PC-3 (cell line): ENCODE results near the gene METTL9. TPM values are rescaled to one million over a fixed set of nuclear protein-coding genes. Genes with fewer than 3 reads are reported as not detected.
"Not testable (repeated sequence)": the region's sequence is repeated elsewhere in the genome, so short reads cannot be mapped to it uniquely, and the experiment has no call there.

Experiments used
- ATAC-seq: fragments of 200-7000 bp; cut with Tn5 transposase; 2 replicates; pipeline ENCODE4 v1.9.1; 2020; ENCODE audit warnings: mild to moderate bottlenecking, moderate library complexity
- BruUV-seq: library from RNA; stranded (reverse); fragments of 400-500 nt; replicated peaks from 2 replicates; lab custom pipeline; 2021; lab: Mats Ljungman, UMichigan
- CTCF ChIA-PET: fragments of 300-600 bp; sonication (Branson Sonifier 250); formaldehyde crosslinking; loops from one replicate; lab custom pipeline; 2022; ENCODE audit warnings: antibody characterized with exemption; lab: Charles Lee
- POLR2A ChIA-PET: fragments of 300-600 bp; sonication (Branson Sonifier 250); formaldehyde crosslinking; loops from one replicate; lab custom pipeline; 2022; ENCODE audit warnings: antibody characterized with exemption; ENCODE audit not compliant: unreplicated experiment; lab: Charles Lee
- DNase-seq: peaks from one replicate; pipeline ENCODE4 v3.0.0-alpha.2; 2015
- H2AFZ ChIP-seq: fragments of 300-600 bp; sonication (generic); 2 replicates; pipeline ENCODE4 v1.6.0; 2016; ENCODE audit warnings: antibody characterized with exemption, low read length
- H3F3A ChIP-seq: fragments of 300-600 bp; sonication (generic); one replicate; pipeline ENCODE4 v1.6.0; 2017; ENCODE audit warnings: antibody characterized with exemption, low read length, control low read depth, mild to moderate bottlenecking; ENCODE audit not compliant: unreplicated experiment
- H3K27ac ChIP-seq: fragments of 300-600 bp; sonication (generic); 2 replicates; pipeline ENCODE4 v1.5.1; 2016; ENCODE audit warnings: mild to moderate bottlenecking, low read length
- H3K27me3 ChIP-seq: fragments of 300-600 bp; sonication (generic); 2 replicates; pipeline ENCODE4 v1.6.1; 2016; ENCODE audit warnings: low read length, mixed read lengths
- H3K36me3 ChIP-seq: fragments of 300-600 bp; sonication (generic); 2 replicates; pipeline ENCODE4 v1.6.1; 2016; ENCODE audit warnings: low read depth, mixed run types, low read length, mixed read lengths
- H3K4me1 ChIP-seq: fragments of 300-600 bp; sonication (generic); 2 replicates; pipeline ENCODE4 v1.5.1; 2016; ENCODE audit warnings: low read length; ENCODE audit not compliant: insufficient read depth
- H3K4me2 ChIP-seq: fragments of 300-600 bp; sonication (generic); 2 replicates; pipeline ENCODE4 v1.6.0; 2016; ENCODE audit warnings: low read length
- H3K4me3 ChIP-seq: fragments of 300-600 bp; sonication (generic); 2 replicates; pipeline ENCODE4 v1.5.1; 2016; ENCODE audit warnings: mild to moderate bottlenecking, low read length, mixed read lengths
- H3K79me2 ChIP-seq: fragments of 300-600 bp; sonication (generic); 2 replicates; pipeline ENCODE4 v1.6.1; 2017; ENCODE audit warnings: low read length, mixed read lengths
- H3K9ac ChIP-seq: fragments of 300-600 bp; sonication (generic); 2 replicates; pipeline ENCODE4 v1.6.0; 2016; ENCODE audit warnings: mild to moderate bottlenecking, low read length
- H3K9me2 ChIP-seq: fragments of 300-600 bp; sonication (generic); replicated peaks from 2 replicates; pipeline ENCODE4 v1.6.1; 2016; ENCODE audit warnings: mixed run types, low read length, mixed read lengths
- H3K9me3 ChIP-seq: fragments of 300-600 bp; sonication (generic); 2 replicates; pipeline ENCODE4 v1.6.1; 2016; ENCODE audit warnings: low read length, mixed read lengths
- H4K20me1 ChIP-seq: fragments of 300-600 bp; sonication (generic); 2 replicates; pipeline ENCODE4 v1.6.1; 2016; ENCODE audit warnings: low read length, mixed read lengths
- EZH2 ChIP-seq: fragments of 300-600 bp; sonication (generic); IDR thresholded peaks from one replicate; pipeline ENCODE4 v1.6.1; 2017; ENCODE audit warnings: antibody characterized with exemption, mild to moderate bottlenecking, low read length; ENCODE audit not compliant: unreplicated experiment
- EZH2phosphoT487 ChIP-seq: fragments of 300-600 bp; sonication (generic); IDR thresholded peaks from 2 replicates; pipeline ENCODE4 v1.6.1; 2018; ENCODE audit warnings: mild to moderate bottlenecking, antibody characterized with exemption, low read length, borderline replicate concordance
- intact Hi-C: fragments of 100-400 bp; cut with micrococcal nuclease; formaldehyde crosslinking; loops from 2 replicates; pipeline ENCODE4 v1.9.0; 2023
- total RNA-seq: library from RNA; depleted of rRNA; stranded (reverse); fragments of >200 nt; gene quantifications from 2 replicates; pipeline ENCODE4 v1.2.3, GENCODE V29; 2014
- TF ChIP-seq, protein P1 (sequence below): fragments of 300-600 bp; sonication (generic); conservative IDR thresholded peaks from 2 replicates; pipeline ENCODE4 v1.5.1; 2017; ENCODE audit warnings: antibody characterized with exemption, low read depth, mild to moderate bottlenecking, low read length

Gene METTL9
- total RNA-seq, 1 experiment from 2014 or later = 133 TPM

- ATAC-seq (no peak), DNase-seq (no peak)
- Histone ChIP-seq H3F3A (no peaks in the 10 kb centered on the region), H3K9ac (no peak overlapping the region), H3K36me3 (no peaks in the 10 kb centered on the region), H4K20me1 (no peaks in the 10 kb centered on the region), H3K4me2 (no peak overlapping the region), H3K9me3 (no peaks in the 10 kb centered on the region), H3K4me3 (no peak overlapping the region), H3K27me3 (no peaks in the 10 kb centered on the region), H3K27ac (no peak overlapping the region), H3K4me1 (no peaks in the 10 kb centered on the region), H2AFZ (no peak overlapping the region), H3K9me2 (no peaks in the 10 kb centered on the region), H3K79me2 (no peaks in the 10 kb centered on the region)
- TF ChIP-seq, protein P1, sequence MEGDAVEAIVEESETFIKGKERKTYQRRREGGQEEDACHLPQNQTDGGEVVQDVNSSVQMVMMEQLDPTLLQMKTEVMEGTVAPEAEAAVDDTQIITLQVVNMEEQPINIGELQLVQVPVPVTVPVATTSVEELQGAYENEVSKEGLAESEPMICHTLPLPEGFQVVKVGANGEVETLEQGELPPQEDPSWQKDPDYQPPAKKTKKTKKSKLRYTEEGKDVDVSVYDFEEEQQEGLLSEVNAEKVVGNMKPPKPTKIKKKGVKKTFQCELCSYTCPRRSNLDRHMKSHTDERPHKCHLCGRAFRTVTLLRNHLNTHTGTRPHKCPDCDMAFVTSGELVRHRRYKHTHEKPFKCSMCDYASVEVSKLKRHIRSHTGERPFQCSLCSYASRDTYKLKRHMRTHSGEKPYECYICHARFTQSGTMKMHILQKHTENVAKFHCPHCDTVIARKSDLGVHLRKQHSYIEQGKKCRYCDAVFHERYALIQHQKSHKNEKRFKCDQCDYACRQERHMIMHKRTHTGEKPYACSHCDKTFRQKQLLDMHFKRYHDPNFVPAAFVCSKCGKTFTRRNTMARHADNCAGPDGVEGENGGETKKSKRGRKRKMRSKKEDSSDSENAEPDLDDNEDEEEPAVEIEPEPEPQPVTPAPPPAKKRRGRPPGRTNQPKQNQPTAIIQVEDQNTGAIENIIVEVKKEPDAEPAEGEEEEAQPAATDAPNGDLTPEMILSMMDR = no peak
- no peak for TF ChIP-seq EZH2phosphoT487
- no peak for TF ChIP-seq EZH2
- intact Hi-C loops = no loop called here
- ChIA-PET POLR2A (no interaction called here), CTCF (no interaction called here)
- no TSS peak for BruUV-seq
These were observed 74.1 kb downstream of the METTL9 start for GRCh38 chr16:21673469-21673868.

- H3K9me2 ChIP-seq, ATAC-seq, H3K27ac ChIP-seq, BruUV-seq, H3K9me3 ChIP-seq, H4K20me1 ChIP-seq, H3K4me1 ChIP-seq, H3F3A ChIP-seq, DNase-seq, H3K9ac ChIP-seq, H3K4me2 ChIP-seq, CTCF ChIA-PET, H3K36me3 ChIP-seq, H3K27me3 ChIP-seq, H2AFZ ChIP-seq, intact Hi-C loops, H3K79me2 ChIP-seq, H3K4me3 ChIP-seq, POLR2A ChIA-PET: not testable (repeated sequence)
These were observed 75.1 kb downstream of the METTL9 start for GRCh38 chr16:21674456-21674855.

- H3K36me3 ChIP-seq, H3K9me2 ChIP-seq, H3K27me3 ChIP-seq, H3K79me2 ChIP-seq, H3K27ac ChIP-seq, intact Hi-C loops, H3K4me3 ChIP-seq, ATAC-seq, H2AFZ ChIP-seq, CTCF ChIA-PET, H3F3A ChIP-seq, BruUV-seq, DNase-seq, H3K9ac ChIP-seq, H3K9me3 ChIP-seq, H3K4me2 ChIP-seq, H4K20me1 ChIP-seq, H3K4me1 ChIP-seq: not testable (repeated sequence)
- POLR2A ChIA-PET = interaction anchor here (0.6 kb wide), 1 partner anchor 28 kb away, joined by 10 read pairs; no protein-coding TSS in a partner anchor
These were observed 81.3 kb downstream of the METTL9 start for GRCh38 chr16:21680714-21681113.

GRCh38 chr16:21683184-21683583 is 83.8 kb downstream of the METTL9 start:
- Histone ChIP-seq H3K4me2 (no peak overlapping the region), H3F3A (no peaks in the 10 kb centered on the region), H3K4me3 (no peak overlapping the region), H4K20me1 (no peaks in the 10 kb centered on the region), H3K4me1 (no peaks in the 10 kb centered on the region), H2AFZ (no peak overlapping the region), H3K9ac (no peak overlapping the region), H3K79me2 (no peaks in the 10 kb centered on the region), H3K27me3 (no peaks in the 10 kb centered on the region), H3K36me3 (no peaks in the 10 kb centered on the region), H3K27ac (no peak overlapping the region), H3K9me2 (no peaks in the 10 kb centered on the region), H3K9me3 (no peaks in the 10 kb centered on the region)
- no peak for ATAC-seq
- TF ChIP-seq, protein P1 = no peak
- TF ChIP-seq EZH2phosphoT487 = no peak
- no peak for TF ChIP-seq EZH2
- no peak for DNase-seq
- POLR2A ChIA-PET = no interaction called here
- intact Hi-C loops = no loop called here
- no TSS peak for BruUV-seq
- CTCF ChIA-PET = no interaction called here
